HEK293 (cell line): Measurements from ENCODE around the gene RP2.

ENCODE experiments used
- KLF1 ChIP-seq: fragments of 450-650 bp; formaldehyde crosslinking; IDR thresholded peaks from 2 replicates; pipeline ENCODE4 v1.5.1; 2016; ENCODE audit warnings: missing biosample characterization, missing genetic modification characterization
- KLF7 ChIP-seq: fragments of 450-650 bp; formaldehyde crosslinking; IDR thresholded peaks from 2 replicates; pipeline ENCODE4 v1.5.1; 2016; ENCODE audit warnings: missing biosample characterization, missing genetic modification characterization, borderline replicate concordance
- ZNF311 ChIP-seq: fragments of 450-650 bp; formaldehyde crosslinking; IDR thresholded peaks from 2 replicates; pipeline ENCODE4 v1.5.1; 2017; ENCODE audit warnings: missing biosample characterization, missing genetic modification characterization, borderline replicate concordance
- ZNF529 ChIP-seq: fragments of 450-650 bp; formaldehyde crosslinking; IDR thresholded peaks from 2 replicates; pipeline ENCODE4 v1.5.1; 2017; ENCODE audit warnings: missing genetic modification characterization, missing biosample characterization; ENCODE audit not compliant: insufficient replicate concordance
- TF ChIP-seq, protein P1 (sequence below): fragments of 450-650 bp; formaldehyde crosslinking; IDR thresholded peaks from 2 replicates; pipeline ENCODE4 v1.5.1; 2016; ENCODE audit warnings: missing biosample characterization, missing genetic modification characterization

DNA sequence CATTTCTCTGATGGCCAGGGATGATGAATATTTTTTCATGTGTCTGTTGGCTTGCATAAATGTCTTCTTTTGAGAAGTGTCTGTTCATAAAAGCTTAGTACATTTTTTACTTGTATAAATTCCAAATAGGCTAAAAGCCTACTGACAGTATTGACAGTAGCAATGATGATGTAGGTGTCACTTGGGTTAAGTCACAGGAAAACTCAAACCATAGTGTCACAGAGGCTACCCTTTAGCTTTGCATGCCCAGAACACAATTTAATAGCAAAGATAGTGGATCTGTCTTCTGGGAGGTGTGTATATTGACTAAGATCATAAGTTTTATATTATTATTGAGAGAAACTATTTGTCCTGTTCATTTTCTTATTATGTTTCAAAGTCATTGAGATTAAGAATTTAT is 8.1 kb downstream of the RP2 start:
- no peak for TF ChIP-seq ZNF311 (tag by site-specific recombination)
- TF ChIP-seq KLF7 (tag by site-specific recombination): no peak
- TF ChIP-seq, protein P1, sequence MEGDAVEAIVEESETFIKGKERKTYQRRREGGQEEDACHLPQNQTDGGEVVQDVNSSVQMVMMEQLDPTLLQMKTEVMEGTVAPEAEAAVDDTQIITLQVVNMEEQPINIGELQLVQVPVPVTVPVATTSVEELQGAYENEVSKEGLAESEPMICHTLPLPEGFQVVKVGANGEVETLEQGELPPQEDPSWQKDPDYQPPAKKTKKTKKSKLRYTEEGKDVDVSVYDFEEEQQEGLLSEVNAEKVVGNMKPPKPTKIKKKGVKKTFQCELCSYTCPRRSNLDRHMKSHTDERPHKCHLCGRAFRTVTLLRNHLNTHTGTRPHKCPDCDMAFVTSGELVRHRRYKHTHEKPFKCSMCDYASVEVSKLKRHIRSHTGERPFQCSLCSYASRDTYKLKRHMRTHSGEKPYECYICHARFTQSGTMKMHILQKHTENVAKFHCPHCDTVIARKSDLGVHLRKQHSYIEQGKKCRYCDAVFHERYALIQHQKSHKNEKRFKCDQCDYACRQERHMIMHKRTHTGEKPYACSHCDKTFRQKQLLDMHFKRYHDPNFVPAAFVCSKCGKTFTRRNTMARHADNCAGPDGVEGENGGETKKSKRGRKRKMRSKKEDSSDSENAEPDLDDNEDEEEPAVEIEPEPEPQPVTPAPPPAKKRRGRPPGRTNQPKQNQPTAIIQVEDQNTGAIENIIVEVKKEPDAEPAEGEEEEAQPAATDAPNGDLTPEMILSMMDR: no peak
- no peak for TF ChIP-seq ZNF529 (tag by site-specific recombination)
- TF ChIP-seq KLF1 (tag by site-specific recombination): no peak
